Cerebellar cortex (tissue), 1 donor: Measurements from ENCODE around the gene CIITA.
"Not testable (repeated sequence)": the region's sequence is repeated elsewhere in the genome, so short reads cannot be mapped to it uniquely, and the experiment has no call there.

Source experiments
- DNase-seq: peaks from one replicate; pipeline ENCODE4 v3.0.0-alpha.2; 2015; ENCODE audit warnings: low spot score

CIITA gene

DNA sequence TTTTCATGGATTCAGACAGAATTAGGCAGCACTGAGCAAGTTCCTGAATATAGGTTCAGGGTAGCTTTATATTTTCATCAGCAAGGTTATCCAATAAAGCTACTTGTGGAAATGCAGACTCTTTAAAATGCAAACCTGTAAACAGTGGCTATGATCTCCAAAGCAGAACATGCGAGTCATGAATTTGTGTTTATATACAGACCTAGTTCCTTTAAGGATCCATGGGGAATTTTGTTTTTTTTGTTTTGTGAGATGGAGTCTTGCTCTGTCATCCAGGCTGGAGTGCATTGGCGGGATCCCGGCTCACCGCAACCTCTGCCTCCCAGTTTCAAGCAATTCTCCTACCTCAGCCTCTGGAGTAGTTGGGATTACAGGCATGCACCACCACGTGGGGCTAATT lies 82.2 kb downstream of the CIITA start:
- DNase-seq, result no peak

DNA sequence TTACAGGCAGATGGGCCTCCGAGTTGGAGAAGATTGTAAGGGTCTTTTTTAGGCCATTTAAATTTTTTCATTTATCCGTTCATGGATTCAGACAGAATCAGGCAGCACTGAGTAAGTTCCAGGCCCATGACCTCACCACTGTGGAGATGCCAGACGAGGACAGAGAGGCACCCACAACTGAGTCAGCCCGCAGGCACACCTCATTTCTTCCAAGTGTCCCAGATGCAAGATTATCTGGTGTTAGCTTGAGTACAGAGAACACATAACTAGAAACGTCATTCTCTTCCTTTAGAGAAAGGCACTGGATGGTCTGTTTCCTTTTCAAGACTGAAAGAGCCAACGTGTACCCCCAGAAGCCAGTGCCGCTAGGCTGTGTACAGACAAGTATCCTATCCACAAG lies 84.2 kb downstream of the CIITA start:
- DNase-seq, result no peak

DNA sequence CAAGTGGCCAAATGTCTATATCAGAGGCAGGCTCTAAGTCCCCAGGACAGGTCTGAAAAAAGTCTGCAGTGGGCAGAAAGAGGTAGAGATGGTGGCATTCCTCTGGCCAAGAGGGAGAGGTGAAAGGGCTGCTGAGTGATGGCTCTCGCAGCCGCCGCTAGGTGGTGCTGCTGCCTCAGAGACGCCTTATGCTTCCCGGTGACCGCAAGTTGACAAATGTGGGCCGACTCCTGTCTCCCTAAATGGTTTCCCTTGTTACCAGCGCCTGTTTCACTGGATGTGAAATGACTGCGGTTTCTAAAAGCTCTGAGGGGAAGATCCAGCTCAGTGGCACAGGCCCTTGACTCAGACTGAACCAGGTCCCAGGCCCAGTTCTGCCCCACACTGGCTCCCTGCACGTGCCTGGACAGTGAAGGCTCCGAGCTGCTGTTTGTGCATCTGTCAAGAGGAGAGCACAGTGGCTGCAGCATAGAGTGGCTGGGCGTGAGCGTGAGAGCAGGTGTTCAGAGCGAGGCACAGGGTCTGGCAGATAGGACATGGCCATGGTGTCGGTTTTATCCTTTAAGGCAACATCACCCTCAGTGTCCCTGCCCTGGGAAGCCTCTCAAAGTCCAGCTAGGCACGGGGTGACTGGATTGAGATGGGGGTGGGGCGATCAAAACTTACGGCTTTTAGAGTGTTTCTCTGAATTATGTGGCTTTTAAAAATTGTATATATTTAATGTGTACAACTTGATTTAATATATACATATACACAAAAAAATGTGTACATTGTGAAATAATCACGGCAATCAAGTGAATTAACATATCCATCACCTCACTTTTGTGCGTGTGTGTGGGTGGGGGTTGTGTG lies 87.3 kb downstream of the CIITA start:
- peak; percentile 85 for DNase-seq

DNA sequence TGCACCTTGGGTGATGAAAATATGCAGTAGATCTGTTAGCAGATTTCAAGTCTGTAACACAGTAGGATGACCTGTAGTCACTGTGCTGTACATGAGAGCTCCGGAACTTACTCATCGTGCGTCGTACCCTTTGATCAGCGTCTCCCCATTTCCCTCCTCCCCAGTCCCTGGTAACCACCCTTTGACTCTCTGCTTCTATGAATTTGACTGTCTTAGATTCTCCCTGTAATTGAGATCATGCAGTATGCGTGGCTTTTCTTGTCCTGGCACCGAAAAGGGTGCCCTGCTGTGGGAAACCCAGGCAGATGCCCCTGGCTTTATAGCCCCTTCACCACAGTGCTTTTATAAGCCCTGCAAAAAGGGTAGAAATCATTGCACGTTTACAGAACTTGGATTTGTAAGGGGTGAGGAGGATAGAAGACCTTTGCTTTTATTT lies 87.9 kb downstream of the CIITA start:
- DNase-seq, result no peak

DNA sequence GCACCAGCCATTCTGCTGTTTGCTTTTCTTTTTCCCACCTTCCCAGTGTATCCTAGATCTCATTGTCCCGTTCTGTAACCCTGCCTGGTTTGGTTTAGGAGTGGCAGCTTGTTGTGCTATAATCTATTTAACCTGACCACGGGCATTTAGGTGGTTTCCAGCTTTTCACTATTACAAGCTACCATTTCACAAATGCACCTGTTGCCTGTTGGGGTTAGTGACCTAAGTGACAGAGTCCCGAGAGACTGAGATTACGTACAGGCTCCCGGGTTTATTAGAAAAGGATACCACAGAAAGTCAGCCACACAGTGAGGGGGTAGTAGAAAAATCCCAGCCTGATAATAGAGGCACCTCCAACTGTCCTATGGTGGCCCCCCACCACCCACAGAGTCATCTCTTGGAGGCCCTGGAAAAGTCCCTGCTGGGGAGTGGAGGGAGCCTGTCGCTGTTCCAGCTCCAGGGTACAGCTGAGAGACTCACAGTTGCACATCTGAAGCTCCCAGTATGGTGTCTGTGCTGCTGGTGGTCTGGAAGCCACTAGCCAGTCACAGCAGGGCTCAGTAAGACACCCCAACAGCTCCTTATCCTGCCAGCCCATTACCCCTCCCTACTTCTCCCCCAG lies 88.5 kb downstream of the CIITA start:
- no peak for DNase-seq

DNA sequence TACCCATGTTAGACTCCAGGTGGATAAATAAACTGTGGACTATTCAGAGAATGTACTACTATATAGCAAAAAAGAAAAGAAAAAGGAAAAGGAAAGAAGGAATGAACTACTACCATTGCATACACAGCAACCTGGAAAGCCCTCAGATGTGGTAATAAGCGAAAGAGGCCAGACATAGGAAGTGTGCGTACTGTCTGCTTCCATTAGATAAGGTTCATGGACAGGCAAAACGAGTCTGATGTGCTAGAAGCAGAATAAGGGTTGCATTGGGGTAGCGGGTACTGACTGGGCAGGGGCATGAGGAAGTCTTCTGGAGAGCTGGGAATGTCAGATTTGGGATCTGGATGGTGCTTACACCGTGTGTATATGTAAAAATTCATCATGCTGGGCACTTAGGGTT lies 89.1 kb downstream of the CIITA start:
- no peak for DNase-seq

DNA sequence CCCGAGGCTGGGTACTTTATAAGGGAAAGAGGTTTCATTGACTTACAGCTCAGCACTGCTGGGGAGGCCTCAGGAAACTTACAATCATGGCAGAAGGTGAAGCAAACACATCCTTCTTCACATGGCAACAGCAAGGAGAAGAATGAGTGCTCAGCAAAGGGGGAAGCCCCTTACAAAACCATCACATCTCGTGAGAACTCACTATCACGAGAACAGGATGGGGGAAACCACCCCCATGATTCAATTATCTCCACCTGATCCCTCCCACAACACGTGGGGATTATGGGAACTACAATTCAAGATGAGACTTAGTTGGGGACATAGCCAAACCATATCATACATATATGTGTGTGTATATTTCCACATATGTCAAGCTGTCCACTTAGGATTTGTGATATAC lies 89.6 kb downstream of the CIITA start:
- DNase-seq, result not testable (repeated sequence)

DNA sequence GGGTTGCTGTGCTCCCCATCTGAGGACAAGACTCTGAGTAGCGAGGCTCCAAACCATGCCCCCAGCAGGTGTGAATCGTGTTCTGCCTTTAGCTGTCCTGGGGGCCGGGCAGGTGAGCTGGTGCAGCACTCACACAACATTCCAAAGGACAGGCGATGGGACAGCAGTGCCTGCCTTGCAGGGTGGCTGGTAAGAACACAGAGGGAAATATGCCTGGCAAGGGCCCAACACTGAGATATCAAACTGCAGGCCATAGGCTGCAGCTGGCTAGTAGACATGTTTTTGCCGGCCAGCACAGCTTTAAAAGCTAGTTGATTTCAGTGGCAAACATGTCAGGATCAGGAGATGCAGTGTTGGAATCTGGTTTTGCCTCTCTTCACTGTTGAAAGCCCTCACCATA lies 91.0 kb downstream of the CIITA start:
- DNase-seq, result no peak

DNA sequence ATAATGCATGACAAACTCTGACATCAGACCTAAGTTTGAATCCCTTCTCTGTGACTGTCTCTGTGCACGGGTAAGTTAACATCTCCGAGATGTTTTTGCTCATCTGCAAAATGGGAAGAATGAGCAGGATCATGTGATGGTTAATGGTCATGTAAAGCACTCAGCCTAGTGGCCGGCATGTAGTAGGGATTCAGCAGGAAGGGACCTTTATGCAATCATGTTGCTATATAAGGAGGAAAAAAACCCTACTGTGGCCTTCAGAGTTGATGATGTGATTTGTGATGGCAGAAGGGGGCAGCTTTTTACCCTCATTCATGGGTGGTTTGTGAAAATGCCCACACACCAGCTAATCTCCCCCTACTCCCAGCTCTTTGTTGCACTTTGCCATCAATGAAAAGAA lies 91.5 kb downstream of the CIITA start:
- DNase-seq, result no peak

DNA sequence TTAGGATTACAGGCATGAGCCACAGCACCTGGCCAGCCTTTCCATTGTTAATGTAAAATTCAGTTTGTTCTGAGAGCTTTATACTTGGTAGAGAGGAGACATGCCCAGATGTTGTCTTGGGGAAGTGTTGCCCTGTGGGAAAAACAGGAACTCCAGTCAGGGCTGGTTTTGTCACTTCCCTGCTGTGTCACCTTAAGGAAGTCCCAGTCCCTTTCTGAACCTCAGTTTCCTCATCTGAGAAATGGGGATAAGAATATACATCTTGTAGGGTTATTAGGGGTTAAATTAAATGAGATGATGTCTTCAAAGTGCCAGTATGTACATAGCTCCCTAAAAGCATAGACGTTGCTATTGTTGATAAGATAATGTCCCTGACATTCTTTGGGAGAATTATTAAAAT lies 92.6 kb downstream of the CIITA start:
- no peak for DNase-seq

DNA sequence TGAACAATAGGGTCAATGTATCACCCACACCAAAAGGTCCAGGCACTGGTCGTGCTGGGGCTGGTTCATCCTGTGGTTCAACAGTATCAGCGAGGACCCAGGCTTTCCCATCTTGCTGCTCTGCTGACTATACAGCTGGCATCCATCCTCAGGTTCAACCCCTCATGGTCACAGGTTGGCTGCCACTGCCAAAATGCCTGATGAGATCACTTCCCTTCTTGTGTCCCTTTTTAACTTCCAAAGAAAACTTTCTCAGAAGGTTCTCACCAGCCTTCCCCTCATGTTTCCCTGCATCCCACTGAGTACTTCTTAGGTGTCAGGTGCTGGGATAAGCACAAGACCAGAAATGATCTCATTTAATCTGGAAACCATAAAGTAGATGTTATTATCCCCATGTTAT lies 93.1 kb downstream of the CIITA start:
- no peak for DNase-seq

DNA sequence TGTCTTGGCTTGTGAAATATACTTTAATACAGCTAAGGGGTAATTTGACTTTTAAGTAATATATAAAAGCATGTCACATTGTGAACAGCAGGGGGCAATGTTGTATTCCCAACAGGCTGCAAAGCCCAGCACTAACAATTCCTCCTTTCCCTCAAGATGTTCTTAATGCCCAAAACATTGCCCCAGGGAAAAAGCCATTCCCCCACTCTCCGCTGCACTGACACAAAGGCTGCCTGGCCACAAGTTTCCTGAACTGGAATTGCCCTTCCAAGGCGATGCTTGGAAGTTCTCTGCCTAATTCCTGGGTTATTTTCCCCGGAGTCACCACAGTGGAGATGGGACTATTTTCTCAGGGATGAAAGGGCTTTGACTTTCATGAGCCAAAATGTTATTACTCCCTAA lies 94.6 kb downstream of the CIITA start:
- DNase-seq, result peak; percentile 82

DNA sequence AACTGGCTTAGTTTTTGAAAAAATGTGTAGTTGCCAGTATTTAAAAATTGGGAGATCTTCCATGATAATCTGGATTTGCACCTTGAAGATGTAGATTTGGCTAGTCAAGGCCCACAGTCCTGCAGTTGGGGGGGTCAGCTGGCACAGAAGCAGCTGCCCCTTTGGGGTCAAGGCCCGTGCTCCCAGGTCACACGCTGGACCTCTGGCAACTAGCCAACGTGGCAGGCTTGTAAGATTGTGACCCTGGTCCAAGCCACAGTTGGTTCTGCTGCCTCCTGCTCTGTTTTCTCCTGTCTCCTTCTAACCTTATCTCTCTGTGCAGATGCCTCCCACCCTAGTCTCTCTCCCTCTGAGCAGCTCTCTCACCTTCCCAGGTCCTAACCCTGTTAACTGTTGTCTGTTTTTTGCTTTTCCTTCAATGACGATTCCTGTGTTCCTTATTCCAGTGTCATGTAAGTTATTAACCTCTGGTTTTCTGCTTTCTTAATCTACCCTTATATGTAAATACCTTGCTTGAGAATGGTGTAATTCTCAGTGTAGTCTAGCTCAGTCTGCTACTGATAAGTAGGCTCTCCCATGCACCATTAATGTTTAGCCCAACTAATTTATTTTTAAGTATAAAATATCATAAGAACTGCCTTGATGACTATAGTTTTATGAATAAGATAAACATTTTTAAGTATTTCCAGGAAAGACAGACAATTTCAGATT lies 95.3 kb downstream of the CIITA start:
- DNase-seq, result no peak

DNA sequence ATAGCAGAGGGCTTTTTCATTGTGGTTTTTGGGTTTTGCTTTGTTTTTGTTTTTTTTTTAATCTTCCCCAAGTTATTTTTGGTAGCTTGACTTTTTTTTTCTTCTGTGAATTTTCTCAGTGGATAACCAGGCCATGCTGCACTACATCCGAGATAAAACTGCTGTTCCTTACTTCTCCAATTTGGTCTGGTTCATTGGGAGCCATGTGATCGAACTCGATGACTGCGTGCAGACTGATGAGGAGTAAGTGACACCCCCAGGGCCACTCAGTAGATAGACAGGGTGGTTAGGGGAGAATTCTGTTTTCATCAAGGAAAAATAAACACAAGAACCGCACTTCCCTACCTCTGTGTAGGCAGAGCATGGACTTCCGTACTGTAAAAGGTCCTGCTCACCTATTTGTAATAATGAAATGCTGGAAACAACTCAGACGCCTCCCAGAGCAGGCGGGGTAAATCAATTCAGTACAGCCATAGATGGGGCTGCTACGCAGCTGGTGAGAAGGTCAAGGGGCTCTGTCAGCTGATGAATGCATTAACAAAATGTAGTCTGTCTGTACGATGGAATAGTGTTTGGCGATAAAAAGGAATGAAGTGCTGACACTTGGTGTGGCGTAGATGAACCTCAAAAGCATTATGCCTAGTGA lies 95.9 kb downstream of the CIITA start:
- no peak for DNase-seq

DNA sequence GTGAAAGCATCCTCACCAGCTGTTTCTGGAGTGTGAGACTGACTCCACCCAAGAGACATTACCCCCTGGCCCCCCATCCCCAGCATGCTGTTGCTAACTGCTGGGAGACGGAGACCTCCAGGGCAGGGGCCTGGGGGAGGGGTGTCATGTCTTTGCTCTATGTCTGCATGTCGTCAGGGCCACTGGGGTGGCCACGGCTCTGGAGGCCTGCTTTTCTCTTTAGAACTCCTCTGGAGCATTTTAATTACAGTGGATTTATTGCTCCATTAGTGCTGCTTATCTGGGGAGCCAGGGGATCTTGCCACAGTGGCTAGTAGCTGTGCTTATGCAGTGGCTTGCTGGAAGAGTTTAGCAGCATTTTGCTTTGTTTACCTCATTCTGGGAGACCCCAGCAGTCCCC lies 99.6 kb downstream of the CIITA start:
- DNase-seq, result no peak

DNA sequence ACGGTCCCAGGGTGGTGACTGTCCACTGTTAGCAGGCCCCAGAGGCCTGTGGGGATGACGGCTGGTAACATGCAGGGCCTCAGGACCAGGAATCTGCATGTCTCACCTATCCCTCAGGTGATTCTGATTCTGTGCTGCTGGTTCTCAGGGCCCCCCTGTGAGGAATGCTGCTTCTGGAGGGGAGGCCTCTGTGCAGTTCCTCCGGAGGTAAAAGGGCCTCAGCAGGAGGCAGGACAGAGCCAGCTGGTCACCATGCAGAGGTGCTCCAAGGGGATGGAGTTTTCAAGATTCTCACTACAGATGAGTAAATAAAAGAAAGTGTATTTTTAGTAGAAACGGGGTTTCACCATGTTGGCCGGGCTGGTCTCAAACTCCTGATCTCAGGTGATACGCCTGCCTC lies 101.1 kb downstream of the CIITA start:
- no peak for DNase-seq

DNA sequence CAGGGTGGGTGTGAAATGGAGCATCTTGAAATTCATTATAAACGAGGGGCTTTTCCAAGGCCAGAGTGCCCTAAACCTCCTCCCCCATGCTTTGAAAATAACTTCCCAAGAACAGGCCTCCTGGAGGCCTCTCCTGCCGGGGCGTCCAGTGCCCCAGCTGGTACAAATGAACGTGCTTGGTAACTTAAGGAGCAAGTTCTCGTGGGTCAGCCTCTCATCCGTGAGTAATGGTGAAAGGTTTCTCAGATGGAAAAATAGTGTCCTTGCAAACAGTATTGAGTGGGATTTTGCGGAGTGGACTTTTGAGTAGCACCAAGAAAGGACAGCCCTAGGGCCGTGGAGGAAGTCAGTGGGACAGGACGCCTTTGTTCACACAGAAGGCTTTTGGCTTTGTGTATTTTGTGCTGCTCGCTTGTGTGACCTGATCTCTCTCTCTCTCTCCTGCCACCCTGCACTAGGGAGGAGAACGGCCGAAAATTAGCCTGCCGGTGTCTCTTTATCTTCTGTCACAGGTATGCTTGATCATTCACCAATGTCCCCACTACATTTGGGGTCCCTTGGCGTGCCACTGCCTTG lies 102.0 kb downstream of the CIITA start:
- no peak for DNase-seq

DNA sequence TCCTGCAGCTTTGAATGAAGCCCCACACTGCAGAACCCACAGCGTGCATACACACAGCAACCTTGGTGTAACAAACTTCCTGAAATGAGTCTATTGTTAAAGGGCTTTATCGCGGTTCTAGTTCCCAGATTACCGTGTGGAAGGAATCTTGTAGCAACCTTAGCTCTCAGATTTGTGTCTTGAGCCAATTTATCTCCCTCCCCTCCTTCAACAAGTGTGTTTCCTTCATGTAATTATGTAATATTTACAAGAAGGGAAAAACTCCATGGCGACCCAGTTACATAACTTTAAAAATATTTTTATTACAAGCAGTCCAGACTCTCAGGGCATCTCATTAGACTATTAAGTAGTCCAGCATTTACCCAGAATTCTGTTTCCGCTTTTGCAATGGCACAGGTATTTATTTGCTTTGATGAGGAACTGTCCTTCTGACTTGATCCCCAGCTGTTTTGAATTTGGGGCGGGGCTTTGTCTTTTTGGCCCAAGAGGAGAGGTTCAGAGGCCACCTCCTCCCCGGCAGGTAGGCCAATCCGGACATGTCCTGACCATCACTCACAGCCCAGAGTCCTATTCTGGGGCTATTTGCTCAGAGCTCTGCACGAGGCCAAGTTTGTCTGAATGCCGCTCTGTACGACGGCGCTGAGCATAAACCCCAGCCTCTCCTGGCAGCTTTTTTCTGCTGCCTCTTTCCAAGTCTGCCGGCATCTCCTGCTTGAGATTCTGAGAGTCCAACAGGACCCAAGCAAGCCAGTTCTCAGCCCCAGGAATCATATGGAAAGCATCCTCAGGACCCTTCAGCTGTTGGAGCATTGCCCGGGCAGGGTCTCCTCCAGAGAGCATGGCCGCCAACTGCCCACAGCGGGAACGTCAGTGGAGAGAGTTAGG lies 103.0 kb downstream of the CIITA start:
- DNase-seq, result peak; percentile 36

DNA sequence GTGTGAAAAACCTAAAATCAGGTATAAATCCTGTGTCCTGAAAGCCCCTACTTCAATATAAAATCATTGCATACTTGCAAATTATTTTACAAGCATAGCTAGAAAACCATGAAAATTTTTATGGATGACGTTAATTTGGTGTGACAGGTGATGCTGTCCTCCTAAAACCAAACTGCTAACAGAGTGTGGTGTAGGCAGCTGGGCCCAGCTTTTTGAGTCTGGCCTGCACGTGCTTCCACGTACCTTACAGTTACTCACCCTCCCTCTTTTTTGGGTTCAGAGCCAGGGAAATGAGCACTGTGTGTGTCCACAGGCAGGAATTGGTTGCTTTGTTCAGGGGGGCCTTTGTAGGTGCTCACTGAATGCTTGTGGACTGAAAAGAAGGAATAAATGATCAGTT lies 103.8 kb downstream of the CIITA start:
- DNase-seq, result peak; percentile 18

DNA sequence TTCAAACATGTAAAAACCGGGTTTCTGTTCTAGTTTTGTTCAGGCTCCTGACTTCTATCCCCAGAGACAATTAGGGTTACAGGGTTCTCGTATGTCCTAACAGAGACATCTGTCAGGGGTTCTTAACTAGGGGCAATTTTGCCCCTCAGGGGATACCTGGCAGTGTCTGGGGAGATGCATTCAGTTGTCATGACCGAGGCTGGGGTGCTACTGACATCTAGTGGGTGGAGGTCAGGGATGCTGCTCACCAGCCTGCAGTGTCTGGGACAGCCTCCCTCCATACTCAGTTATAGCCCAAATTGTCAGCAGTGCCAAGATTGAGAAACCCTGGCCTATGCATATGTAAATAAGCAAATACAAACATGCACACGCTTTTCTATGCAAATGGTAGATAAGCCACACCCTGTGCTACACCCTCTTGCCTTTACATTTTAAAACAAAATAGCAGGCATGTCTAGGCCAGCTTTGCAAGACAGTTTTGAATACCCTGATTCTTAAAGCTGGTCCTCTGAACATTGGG lies 104.8 kb downstream of the CIITA start:
- DNase-seq, result no peak
